CD14-positive monocyte (primary cell): Measurements from ENCODE around the gene SLC22A9. TPM values are rescaled to one million over a fixed set of nuclear protein-coding genes. Genes with fewer than 3 reads are reported as not detected.
"Not testable (repeated sequence)": the region's sequence is repeated elsewhere in the genome, so short reads cannot be mapped to it uniquely, and the experiment has no call there.

Experiments
- DNase-seq, 3 donors: peaks; one replicate each; pipeline ENCODE4 v3.0.0-alpha.2; 2011 to 2022
- H2AFZ ChIP-seq: 2 replicates; pipeline ENCODE4 v1.6.0; 2012; ENCODE audit warnings: mild to moderate bottlenecking, low read depth, low read length, inconsistent platforms; ENCODE audit not compliant: insufficient read depth, poor library complexity, severe bottlenecking
- H3K27ac ChIP-seq, 2 donors: 1 replicate in 1 of 2; 2 replicates in 1 of 2; pipeline ENCODE4 v1.5.1; 2012 to 2013; ENCODE audit warnings: low read length in 2 of 2, control low read depth in 1 of 2, inconsistent platforms in 1 of 2, low read depth in 1 of 2, mild to moderate bottlenecking in 1 of 2
- H3K27me3 ChIP-seq, 2 donors: one replicate each; pipeline versions ENCODE4 v1.6.0 to v1.6.1; 2011 to 2013; ENCODE audit warnings: low read length in 2 of 2; ENCODE audit not compliant: control insufficient read depth in 2 of 2, insufficient read depth in 2 of 2
- H3K36me3 ChIP-seq, 2 donors: replicated peaks in 1 of 2; 1 replicate in 1 of 2; 2 replicates in 1 of 2; pipeline versions ENCODE4 v1.5.1 to v1.6.1; 2012 to 2013; ENCODE audit warnings: low read length in 2 of 2, control low read depth in 1 of 2, inconsistent platforms in 1 of 2, mild to moderate bottlenecking in 1 of 2; ENCODE audit not compliant: insufficient read depth in 2 of 2, control insufficient read depth in 1 of 2
- H3K4me1 ChIP-seq, 2 donors: 1 replicate in 1 of 2; 2 replicates in 1 of 2; pipeline versions ENCODE4 v1.5.1 to v1.6.1; 2012 to 2013; ENCODE audit warnings: low read length in 2 of 2, control low read depth in 1 of 2, inconsistent platforms in 1 of 2, mild to moderate bottlenecking in 1 of 2, moderate library complexity in 1 of 2; ENCODE audit not compliant: insufficient read depth in 2 of 2, control insufficient read depth in 1 of 2
- H3K4me2 ChIP-seq: replicated peaks from 2 replicates; pipeline ENCODE3; 2012; ENCODE audit warnings: low read length, moderate library complexity, mild to moderate bottlenecking; ENCODE audit not compliant: poor library complexity, severe bottlenecking; ENCODE audit errors: extremely low read depth
- H3K4me3 ChIP-seq, 3 experiments: fragments of 200-600 bp in 1 of 3; sonication (generic) in 1 of 3; replicated peaks in 1 of 3; 1 replicate in 2 of 3; 2 replicates in 1 of 3; pipeline ENCODE4 v1.5.1; 2011 to 2013; ENCODE audit warnings: low read length in 3 of 3, mild to moderate bottlenecking in 3 of 3, control low read depth in 2 of 3, low read depth in 2 of 3, inconsistent platforms in 1 of 3, moderate library complexity in 1 of 3
- H3K79me2 ChIP-seq: 2 replicates; pipeline ENCODE4 v1.6.0; 2012; ENCODE audit warnings: mild to moderate bottlenecking, control low read depth, inconsistent platforms, low read length, moderate library complexity; ENCODE audit not compliant: insufficient read depth
- H3K9ac ChIP-seq: 2 replicates; pipeline ENCODE4 v1.6.0; 2017; ENCODE audit warnings: low read length, mild to moderate bottlenecking; ENCODE audit not compliant: insufficient read depth, poor library complexity, severe bottlenecking
- H3K9me3 ChIP-seq, 2 donors: replicated peaks in 1 of 2; 1 replicate in 1 of 2; 2 replicates in 1 of 2; pipeline versions ENCODE4 v1.5.1 to v1.6.1; 2012 to 2013; ENCODE audit warnings: low read length in 2 of 2, control low read depth in 1 of 2; ENCODE audit not compliant: control insufficient read depth in 1 of 2, insufficient read depth in 1 of 2
- H4K20me1 ChIP-seq: 2 replicates; pipeline ENCODE4 v1.6.0; 2012; ENCODE audit warnings: mild to moderate bottlenecking, low read length, control low read depth, moderate library complexity; ENCODE audit not compliant: insufficient read depth
- H3K27ac Mint-ChIP-seq, 7 donors: one replicate each; pipeline ENCODE4 v1.8.0; 2020; ENCODE audit warnings: mild to moderate bottlenecking in 7 of 7, mixed read lengths in 7 of 7, moderate library complexity in 6 of 7, inconsistent platforms in 2 of 7
- H3K27me3 Mint-ChIP-seq, 3 donors: one replicate each; pipeline ENCODE4 v1.8.0; 2021 to 2022; ENCODE audit warnings: low read depth in 3 of 3, mild to moderate bottlenecking in 3 of 3, mixed read lengths in 3 of 3, moderate library complexity in 3 of 3, inconsistent platforms in 1 of 3
- H3K36me3 Mint-ChIP-seq, 2 donors: one replicate each; pipeline ENCODE4 v1.8.0; 2020; ENCODE audit warnings: mixed read lengths in 2 of 2, inconsistent platforms in 1 of 2, mild to moderate bottlenecking in 1 of 2
- H3K4me1 Mint-ChIP-seq: one replicate; pipeline ENCODE4 v1.8.0; 2020; ENCODE audit warnings: mild to moderate bottlenecking, mixed read lengths
- H3K4me3 Mint-ChIP-seq, 2 donors: one replicate each; pipeline ENCODE4 v1.8.0; 2020; ENCODE audit warnings: mild to moderate bottlenecking in 2 of 2, mixed read lengths in 2 of 2, moderate library complexity in 1 of 2
- H3K9me3 Mint-ChIP-seq, 7 donors: one replicate each; pipeline ENCODE4 v1.8.0; 2020 to 2022; ENCODE audit warnings: mixed read lengths in 7 of 7, mild to moderate bottlenecking in 6 of 7, moderate library complexity in 6 of 7, inconsistent platforms in 2 of 7
- WGBS: methylation state at CpG from one replicate; pipeline ENCODE4 v1.1.5; 2013; ENCODE audit warnings: missing lambda C conversion rate; ENCODE audit not compliant: insufficient coverage; 5-methylcytosine and 5-hydroxymethylcytosine counted together
- intact Hi-C, 2 donors: fragments of 100-400 bp; cut with micrococcal nuclease; formaldehyde crosslinking; loops; one replicate each; pipeline versions ENCODE4 v1.15.0 to v1.15.1; 2023
- polyA plus RNA-seq, 3 donors: library from polyadenylated mRNA; depleted of rRNA in 1 of 3; unstranded in 2 of 3; stranded (reverse) in 1 of 3; fragments of 300-500 nt in 2 of 3; fragments of >200 nt in 1 of 3; fragmentation: Illumina TruSeq in 2 of 3; gene quantifications; 1 replicate in 2 of 3; 2 replicates in 1 of 3; pipeline ENCODE4 v1.2.3, GENCODE V29; 2012 to 2021
- TF ChIP-seq, protein P1 (sequence below): fragments of 200-600 bp; IDR thresholded peaks from one replicate; pipeline ENCODE4 v1.8.0; 2022; ENCODE audit warnings: antibody characterized with exemption, mild to moderate bottlenecking

SLC22A9 gene
- polyA plus RNA-seq, 3 donors, result not detected

DNA sequence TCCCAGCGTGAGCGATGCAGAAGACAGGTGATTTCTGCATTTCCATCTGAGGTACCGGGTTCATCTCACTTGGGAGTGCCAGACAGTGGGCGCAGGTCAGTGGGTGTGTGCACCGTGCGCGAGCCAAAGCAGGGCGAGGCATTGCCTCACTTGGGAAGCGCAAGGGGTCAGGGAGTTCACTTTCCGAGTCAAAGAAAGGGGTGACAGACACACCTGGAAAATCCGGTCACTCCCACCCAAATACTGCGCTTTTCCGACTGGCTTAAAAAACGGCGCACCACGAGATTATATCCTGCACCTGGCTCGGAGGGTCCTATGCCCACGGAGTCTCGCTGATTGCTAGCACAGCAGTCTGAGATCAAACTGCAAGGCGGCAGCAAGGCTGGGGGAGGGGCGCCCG, 65.8 kb downstream of the SLC22A9 start:
- H3K9me3 ChIP-seq, H3K27ac Mint-ChIP-seq, H3K27me3 ChIP-seq, H3K4me3 ChIP-seq, H3K36me3 ChIP-seq, H4K20me1 ChIP-seq, H3K4me1 ChIP-seq, H3K4me2 ChIP-seq, DNase-seq, H3K4me3 Mint-ChIP-seq, H3K27ac ChIP-seq, intact Hi-C loops, H2AFZ ChIP-seq, H3K4me1 Mint-ChIP-seq, H3K79me2 ChIP-seq, H3K36me3 Mint-ChIP-seq, H3K9ac ChIP-seq: not testable (repeated sequence)
- 92% methylated on average over 7 of the region's 22 CpGs for WGBS
- H3K27me3 Mint-ChIP-seq, result peaks cover 6 to 22% (median 9%) of the 10 kb centered on the region in 3 donors
- H3K9me3 Mint-ChIP-seq, result peaks cover 3 to 16% (median 10%) of the 10 kb centered on the region in 7 donors

DNA sequence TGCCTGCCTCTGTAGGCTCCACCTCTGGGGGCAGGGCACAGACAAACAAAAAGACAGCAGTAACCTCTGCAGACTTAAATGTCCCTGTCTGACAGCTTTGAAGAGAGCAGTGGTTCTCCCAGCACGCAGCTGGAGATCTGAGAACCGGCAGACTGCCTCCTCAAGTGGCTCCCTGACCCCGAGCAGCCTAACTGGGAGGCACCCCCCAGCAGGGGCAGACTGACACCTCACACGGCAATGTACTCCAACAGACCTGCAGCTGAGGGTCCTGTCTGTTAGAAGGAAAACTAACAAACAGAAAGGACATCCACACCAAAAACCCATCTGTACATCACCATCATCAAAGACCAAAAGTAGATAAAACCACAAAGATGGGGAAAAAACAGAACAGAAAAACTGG, 66.2 kb downstream of the SLC22A9 start:
- H3K9me3 ChIP-seq, H3K9ac ChIP-seq, H3K79me2 ChIP-seq, H3K27ac Mint-ChIP-seq, H3K4me2 ChIP-seq, H3K36me3 Mint-ChIP-seq, H3K36me3 ChIP-seq, H3K4me3 ChIP-seq, intact Hi-C loops, H4K20me1 ChIP-seq, H3K27me3 ChIP-seq, H3K27ac ChIP-seq, H3K4me1 ChIP-seq, H3K4me1 Mint-ChIP-seq, H2AFZ ChIP-seq, H3K4me3 Mint-ChIP-seq, DNase-seq: not testable (repeated sequence)
- H3K9me3 Mint-ChIP-seq, result peaks cover 3 to 14% (median 7%) of the 10 kb centered on the region in 7 donors
- H3K27me3 Mint-ChIP-seq, result peaks cover 6 to 22% (median 8%) of the 10 kb centered on the region in 3 donors
- 6% methylated on average over 2 of the region's 4 CpGs for WGBS

DNA sequence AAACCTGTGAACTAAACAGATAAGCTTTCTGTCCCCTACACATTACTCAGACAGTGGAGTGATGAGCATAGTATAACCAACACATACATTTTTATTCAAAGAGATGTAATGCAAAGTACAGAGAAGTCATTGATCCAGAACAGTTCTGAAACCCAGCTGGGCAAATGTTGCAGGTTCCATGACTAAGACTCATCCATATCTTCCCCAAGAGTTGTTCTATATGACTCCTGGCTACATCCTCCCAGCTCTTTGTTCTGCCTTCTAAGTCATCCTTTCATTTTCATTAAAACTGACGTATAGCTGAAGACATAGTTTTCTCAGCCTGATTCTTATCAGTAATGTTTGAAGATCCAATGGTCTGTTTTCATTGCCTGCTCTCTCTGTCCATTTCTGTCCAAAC, 74.1 kb downstream of the SLC22A9 start:
- Mint-ChIP-seq H3K36me3 (no peaks in the 10 kb centered on the region), H3K27ac (no peak overlapping the region), H3K4me1 (peaks cover 17% of the 10 kb centered on the region), H3K9me3 (peaks cover 0 to 7% (median 2%) of the 10 kb centered on the region in 7 donors), H3K4me3 (no peak overlapping the region), H3K27me3 (peaks cover 0 to 6% (median 0%) of the 10 kb centered on the region in 3 donors)
- intact Hi-C loops, result no loop called here
- TF ChIP-seq, protein P1, sequence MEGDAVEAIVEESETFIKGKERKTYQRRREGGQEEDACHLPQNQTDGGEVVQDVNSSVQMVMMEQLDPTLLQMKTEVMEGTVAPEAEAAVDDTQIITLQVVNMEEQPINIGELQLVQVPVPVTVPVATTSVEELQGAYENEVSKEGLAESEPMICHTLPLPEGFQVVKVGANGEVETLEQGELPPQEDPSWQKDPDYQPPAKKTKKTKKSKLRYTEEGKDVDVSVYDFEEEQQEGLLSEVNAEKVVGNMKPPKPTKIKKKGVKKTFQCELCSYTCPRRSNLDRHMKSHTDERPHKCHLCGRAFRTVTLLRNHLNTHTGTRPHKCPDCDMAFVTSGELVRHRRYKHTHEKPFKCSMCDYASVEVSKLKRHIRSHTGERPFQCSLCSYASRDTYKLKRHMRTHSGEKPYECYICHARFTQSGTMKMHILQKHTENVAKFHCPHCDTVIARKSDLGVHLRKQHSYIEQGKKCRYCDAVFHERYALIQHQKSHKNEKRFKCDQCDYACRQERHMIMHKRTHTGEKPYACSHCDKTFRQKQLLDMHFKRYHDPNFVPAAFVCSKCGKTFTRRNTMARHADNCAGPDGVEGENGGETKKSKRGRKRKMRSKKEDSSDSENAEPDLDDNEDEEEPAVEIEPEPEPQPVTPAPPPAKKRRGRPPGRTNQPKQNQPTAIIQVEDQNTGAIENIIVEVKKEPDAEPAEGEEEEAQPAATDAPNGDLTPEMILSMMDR, result no peak
- no peak overlapping the region for H2AFZ ChIP-seq
- H4K20me1 ChIP-seq, result no peaks in the 10 kb centered on the region
- no peaks in the 10 kb centered on the region for H3K36me3 ChIP-seq
- no peaks in the 10 kb centered on the region for H3K79me2 ChIP-seq
- no peak overlapping the region for H3K4me2 ChIP-seq
- H3K4me1 ChIP-seq, result peaks cover 0 to 3% of the 10 kb centered on the region in 2 donors
- H3K9me3 ChIP-seq, result no peaks in the 10 kb centered on the region
- no peak overlapping the region for H3K4me3 ChIP-seq
- no peaks in the 10 kb centered on the region for H3K27me3 ChIP-seq
- H3K9ac ChIP-seq, result no peak overlapping the region
- H3K27ac ChIP-seq, result no peak overlapping the region
- WGBS, result no CpG with 5 or more reads among the region's 1 CpG
- no peak for DNase-seq
